SK-N-SH (cell line): ENCODE results near the gene MAP3K2.

ENCODE experiments used
- CHD2 ChIP-seq: fragments of 150-350 bp; IDR thresholded peaks from 2 replicates; pipeline ENCODE4 v1.6.1; 2018; ENCODE audit warnings: low read length; ENCODE audit not compliant: partially characterized antibody
- CTCF ChIP-seq: fragments of 200-600 bp; sonication (generic); IDR thresholded peaks from 2 replicates; pipeline ENCODE4 v1.6.1; 2017; ENCODE audit warnings: antibody characterized with exemption, mild to moderate bottlenecking, moderate library complexity
- EP300 ChIP-seq, 2 experiments: IDR thresholded peaks; 2 replicates each; pipeline versions ENCODE4 v1.4.0 to v1.6.1; 2012; ENCODE audit warnings: borderline replicate concordance in 1 of 2, low read depth in 1 of 2, low read length in 1 of 2
- FOXM1 ChIP-seq: IDR thresholded peaks from 2 replicates; pipeline ENCODE4 v1.4.0; 2012; ENCODE audit warnings: low read depth, mild to moderate bottlenecking
- GABPA ChIP-seq: IDR thresholded peaks from 2 replicates; pipeline ENCODE4 v1.4.0; 2012; ENCODE audit warnings: low read depth, mild to moderate bottlenecking
- GATA2 ChIP-seq: sonication (generic); formaldehyde crosslinking; IDR thresholded peaks from 2 replicates; pipeline ENCODE4 v1.5.0; 2020; ENCODE audit warnings: mild to moderate bottlenecking, missing genetic modification reagents
- IRF3 ChIP-seq: fragments of 150-350 bp; IDR thresholded peaks from 2 replicates; pipeline ENCODE4 v1.6.1; 2016; ENCODE audit warnings: mild to moderate bottlenecking, low read depth, low read length
- PBX3 ChIP-seq: IDR thresholded peaks from 2 replicates; pipeline ENCODE4; 2012
- POLR2AphosphoS5 ChIP-seq: IDR thresholded peaks from 2 replicates; pipeline ENCODE4 v1.6.1; 2012; ENCODE audit warnings: low read depth, low read length
- RAD21 ChIP-seq: IDR thresholded peaks from 2 replicates; pipeline ENCODE4 v1.6.1; 2012; ENCODE audit warnings: mild to moderate bottlenecking, low read length
- REST ChIP-seq: IDR thresholded peaks from 2 replicates; pipeline ENCODE4 v1.6.1; 2012; ENCODE audit warnings: mild to moderate bottlenecking, low read depth, low read length, moderate library complexity
- ZBTB33 ChIP-seq: IDR thresholded peaks from 2 replicates; pipeline ENCODE4 v1.4.0; 2012; ENCODE audit warnings: low read depth, borderline replicate concordance

- TF ChIP-seq RAD21 (no peak), CTCF (no peak), IRF3 (no peak), GATA2 (CRISPR knock-in tag) (no peak), REST (no peak), EP300 (IDR thresholded peaks at IDR 0.05; ENCODE audit: borderline replicate concordance in 1 of 2, low read depth in 1 of 2, low read length in 1 of 2) (no peak), POLR2AphosphoS5 (no peak), FOXM1 (no peak), GABPA (no peak), ZBTB33 (no peak), CHD2 (no peak), PBX3 (no peak)
These were observed 42.2 kb upstream of the MAP3K2 start for GRCh38 chr2:127429844-127430425.
